HG03066 (cell line): ENCODE results near the gene MPG.

Experiments used
- ATAC-seq: cut with Tn5 transposase; IDR thresholded peaks from one replicate; pipeline ENCODE4 v1.9.1; 2021; ENCODE audit warnings: low read depth; ENCODE audit not compliant: unreplicated experiment

MPG gene

DNA sequence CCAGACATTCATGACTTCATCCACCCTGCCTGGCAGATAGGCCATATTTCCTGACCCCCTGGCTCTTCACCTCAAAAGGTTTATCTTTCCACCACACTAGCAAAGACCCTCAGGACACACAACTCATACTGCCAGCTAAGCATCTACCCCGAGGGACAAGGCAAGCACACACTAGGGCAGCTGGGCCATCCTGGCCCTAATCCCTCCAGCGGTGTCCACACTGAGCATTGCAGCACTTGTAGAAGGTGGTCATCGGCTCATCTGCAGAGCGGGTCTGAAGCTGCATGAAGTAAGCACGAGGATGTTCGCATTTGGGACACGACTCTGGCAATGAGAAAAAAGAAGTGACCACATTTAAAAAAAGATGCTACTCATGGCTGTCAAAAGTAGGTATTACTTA lies 30.8 kb upstream of the MPG start:
- no peak for ATAC-seq

DNA sequence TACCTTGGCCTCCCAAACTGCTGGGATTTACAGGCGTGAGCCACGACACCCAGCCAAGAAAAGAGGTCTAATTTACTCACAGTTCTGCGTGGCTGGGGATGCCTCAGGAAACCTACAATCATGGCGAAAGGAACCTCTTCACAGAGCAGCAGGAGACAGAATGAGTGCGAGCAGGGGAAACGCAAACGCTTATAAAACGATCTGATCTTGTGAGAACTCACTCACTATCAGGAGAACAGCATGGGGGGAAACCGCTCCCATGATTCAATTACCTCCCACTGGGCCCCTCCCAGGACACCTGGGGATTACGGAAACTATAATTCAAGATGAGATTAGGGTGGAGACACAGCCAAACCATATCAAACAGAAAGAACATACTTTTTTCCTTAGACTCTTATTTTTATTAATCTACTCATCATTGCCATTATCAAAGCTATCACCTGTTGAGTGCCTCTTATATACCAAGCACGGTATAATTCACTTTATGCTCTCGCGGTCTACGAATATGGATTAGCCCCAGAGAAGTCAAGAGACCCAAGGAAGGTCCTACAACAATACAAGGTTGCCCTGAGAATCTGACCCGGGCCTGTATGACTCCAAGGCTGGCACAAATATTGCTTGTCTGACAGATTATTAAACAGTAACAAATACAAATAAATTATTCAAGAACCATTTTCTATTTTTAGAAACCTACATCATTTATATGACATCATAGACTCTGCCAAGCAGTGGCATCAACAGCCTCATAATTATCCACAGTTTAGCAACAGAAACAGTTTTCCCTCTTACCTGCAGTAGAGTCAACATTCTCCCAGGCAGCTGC lies 27.0 kb upstream of the MPG start:
- no peak for ATAC-seq

DNA sequence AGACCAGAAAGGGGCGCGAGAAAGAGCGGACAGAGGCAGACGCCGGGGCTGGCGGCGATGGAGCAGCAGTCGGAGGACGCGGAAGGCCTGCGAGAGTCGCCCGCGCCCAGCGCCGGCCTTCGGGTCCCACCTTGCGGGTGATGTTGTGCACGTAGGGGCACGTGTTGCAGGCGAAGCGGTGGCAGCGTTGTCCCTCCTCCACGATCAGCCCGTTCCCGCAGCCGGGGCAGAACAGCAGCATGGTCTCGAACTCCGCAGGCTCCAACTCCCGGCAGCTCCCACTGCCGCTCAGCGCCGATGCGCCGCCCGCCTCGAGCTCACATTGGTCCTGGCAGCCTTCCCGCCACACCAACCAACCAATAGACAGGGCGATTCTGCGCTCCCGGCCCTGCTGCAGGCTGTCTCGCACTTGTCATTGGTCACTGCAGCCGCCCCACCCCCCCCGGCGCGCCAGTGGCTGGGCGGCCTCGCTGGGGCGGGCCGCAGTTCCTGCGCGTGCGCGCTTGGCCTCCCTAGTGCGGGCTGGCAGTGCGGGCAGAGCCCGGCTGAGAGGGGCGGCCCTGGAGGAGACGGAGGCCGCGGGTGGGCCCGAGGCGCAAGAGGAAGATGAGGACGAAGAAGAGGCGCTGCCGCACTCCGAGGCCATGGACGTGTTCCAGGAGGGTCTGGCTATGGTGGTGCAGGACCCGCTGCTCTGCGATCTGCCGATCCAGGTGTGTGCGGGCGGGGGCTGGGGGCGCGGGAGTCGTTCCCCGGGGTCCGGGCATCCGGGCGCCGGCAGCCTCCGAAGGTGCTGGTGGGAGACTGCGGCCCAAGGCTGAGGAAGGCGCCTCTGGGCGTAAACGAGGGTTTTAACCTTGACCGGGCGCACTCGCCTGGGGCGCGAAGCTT lies 24.4 kb upstream of the MPG start, which contains the start of the genes POLR3K and SNRNP25:
POLR3K (minus strand) TSS at position 263 of the 891 bp plus-strand sequence; CDS start at position 241, 22 bp downstream.
SNRNP25 (plus strand) TSS at position 483 of the 891 bp plus-strand sequence; CDS start at position 672, 189 bp downstream.
- peak; percentile 93 for ATAC-seq

DNA sequence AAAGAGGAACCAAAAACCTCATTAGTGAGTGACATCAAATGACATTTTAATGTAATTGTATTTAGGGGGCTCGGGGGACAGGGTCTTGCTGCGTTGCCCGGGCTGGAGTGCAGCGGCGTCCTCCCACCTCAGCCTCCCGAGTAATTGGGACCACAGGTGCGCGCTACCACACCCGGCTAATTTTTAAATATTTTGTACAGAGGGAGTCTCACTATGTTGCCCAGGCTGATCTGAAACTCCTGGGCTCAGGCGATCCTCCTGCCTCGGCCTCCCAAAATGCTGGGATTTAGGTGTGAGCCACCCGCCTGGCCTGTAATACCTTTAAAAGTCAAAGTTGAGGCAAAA lies 23.8 kb upstream of the MPG start:
- ATAC-seq, result no peak

DNA sequence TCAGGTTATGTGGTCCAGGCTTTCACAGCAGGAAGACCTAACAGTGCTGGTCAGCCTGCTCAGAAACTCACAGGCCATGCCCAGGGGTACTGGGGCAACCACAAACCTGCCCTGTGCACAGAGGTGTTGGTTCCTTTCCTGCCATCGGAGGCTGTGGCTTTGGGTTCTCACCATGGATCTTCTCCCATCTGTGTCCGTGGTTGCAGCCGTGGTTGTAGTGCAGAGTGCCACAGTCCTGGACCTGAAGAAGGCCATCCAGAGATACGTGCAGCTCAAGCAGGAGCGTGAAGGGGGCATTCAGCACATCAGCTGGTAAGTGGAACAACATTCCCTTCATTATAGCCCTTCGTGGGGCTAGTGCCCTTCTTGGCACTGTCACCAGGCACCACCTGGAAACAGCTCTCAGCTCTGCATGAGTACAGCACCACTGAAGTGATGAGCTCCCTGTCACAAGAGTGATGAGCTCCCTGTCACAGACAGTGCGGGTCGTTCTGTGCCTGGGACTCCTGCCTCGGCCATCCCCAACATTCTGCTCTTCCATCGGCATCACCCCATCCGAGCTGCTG lies 22.4 kb upstream of the MPG start:
- ATAC-seq, result no peak

DNA sequence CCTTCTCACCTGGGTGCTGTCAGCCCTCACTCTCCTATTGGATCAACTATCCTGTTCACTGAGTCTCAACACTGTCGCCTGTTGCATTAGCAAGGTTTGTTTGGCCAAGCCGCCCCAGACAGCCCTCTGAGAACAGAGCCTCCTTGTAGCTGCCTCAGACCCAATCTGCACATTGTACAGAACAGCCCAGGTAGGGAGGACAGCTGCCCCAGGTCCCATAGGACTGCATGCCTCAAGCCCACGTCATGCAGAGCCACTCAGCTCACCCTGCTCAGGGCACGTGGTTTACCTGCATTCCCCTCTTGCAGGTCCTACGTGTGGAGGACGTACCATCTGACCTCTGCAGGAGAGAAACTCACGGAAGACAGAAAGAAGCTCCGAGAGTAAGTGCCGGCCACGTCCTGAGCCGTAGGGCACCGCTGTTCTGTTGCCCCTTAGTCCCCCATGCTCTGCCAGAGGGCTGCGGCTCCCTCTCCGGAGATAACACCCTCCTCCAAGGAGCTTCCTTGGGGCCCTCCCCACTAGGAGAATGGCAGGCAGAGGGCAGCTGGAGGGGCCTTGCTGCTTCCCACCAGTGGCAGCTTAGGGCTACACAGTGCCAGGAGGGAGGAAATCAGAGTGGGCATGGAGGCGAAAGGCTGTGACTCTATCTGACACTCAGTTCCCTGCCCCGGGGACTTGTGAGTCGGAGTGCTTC lies 21.6 kb upstream of the MPG start:
- no peak for ATAC-seq

DNA sequence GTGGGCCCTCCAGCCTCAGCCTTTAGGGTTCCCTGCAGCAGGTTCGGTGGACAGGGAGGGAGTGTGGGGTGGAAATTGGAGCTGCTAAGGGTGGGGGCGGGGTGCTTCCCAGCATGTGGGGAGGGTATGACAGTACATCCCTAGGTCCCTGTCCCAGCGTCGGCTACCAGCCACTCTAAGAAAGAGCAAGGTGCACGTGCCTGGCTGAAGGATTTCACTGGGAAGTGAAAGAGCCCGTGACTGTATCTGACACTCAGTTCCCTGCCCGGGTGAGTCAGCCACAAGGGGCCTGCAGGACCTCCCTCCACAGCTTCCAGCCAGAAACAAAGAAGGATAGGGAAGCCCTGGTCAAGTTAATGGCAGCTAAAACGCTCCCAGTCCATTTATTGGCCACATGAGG lies 20.3 kb upstream of the MPG start:
- ATAC-seq, result no peak

DNA sequence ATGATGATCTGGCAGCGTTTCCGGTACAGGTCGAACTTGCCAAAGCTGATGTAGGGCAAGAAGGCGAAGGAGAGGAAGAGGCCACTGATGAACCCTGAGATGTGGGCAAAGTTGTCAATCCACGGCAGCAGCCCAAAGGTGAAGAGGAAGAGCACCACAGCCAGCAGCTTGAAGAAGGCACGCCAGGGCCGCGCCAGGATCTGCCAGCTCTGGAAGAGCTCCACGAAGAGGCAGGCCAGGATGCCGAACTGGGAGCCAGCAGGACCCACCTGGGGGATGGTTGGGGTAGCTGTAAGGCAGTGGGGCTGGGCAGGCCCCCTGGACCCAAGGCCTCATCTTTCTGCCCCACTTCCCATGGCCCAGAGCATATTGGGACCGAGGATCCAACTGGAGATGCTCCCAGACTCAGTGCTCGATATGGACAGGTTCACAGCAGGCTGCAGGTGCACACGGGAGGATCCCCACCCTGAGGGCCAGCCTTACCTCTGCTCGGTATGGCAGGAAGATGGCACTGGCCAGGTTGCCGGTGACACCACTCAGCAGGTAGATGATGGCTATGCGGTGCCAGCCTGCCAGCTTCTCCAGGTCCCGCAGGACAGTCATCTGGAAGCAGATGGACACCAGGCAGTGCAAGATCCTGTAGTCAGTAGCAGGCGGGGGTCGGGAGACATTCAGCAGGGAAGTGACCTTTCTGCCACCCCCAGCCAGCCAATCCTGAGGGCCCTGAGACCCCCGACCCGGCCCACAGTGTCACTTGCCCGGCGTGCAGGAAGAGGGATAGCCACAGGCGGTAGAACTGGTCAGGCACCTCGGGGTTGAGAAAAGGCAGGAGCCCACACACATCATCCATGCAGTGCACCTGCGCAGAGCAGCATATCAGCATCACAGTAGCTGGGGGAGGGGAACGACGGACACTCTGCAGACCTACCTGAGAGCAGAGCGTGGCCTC lies 19.3 kb upstream of the MPG start:
- ATAC-seq, result no peak

DNA sequence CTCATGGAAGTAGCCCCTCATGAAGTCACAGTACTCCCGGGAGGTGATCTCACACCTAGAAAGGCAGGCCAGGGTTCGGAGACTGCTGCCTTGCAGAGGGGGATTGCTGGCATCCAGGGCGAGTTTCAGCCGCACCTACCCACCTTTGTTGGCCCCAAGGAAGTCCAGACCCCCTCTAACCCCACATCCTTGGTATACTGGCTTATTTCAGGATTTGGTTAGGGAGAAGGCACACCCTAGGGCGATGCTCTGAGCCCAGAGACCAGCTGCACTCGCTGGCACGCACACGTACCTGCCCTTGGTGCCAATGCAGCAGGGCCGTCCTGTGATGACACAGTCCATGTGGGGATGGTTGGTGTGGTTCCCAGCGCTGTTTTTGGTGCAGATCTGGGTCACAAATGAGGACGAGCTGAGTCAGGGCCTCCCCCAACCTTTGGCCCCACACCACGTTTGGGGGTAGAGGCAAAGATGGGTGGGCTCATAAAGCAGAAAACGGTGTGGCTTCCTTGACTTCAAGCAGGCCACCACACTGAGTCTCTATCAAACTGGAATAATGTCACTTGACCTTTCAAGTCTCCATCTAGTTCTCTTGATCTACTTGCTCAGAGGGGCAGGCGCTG lies 18.5 kb upstream of the MPG start:
- no peak for ATAC-seq

DNA sequence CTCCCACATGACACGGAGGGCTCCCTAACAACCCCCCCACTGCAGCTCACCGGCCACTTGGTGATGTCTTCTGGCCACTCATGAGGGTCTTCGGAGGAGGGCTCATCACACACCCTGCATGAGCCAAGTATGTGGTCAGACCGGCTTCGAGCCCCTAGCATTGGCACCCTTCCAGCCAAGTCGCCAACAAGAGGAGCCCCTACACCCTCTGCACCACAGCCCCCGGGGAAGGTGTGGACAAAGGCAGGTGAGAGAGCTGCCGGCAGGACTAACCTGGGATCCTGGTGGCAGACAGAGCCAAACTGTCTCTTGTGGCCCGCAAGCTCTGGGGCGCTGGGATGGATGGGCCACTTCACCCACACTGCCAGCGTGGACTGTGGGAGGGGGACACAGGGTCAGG lies 17.9 kb upstream of the MPG start:
- ATAC-seq, result no peak

DNA sequence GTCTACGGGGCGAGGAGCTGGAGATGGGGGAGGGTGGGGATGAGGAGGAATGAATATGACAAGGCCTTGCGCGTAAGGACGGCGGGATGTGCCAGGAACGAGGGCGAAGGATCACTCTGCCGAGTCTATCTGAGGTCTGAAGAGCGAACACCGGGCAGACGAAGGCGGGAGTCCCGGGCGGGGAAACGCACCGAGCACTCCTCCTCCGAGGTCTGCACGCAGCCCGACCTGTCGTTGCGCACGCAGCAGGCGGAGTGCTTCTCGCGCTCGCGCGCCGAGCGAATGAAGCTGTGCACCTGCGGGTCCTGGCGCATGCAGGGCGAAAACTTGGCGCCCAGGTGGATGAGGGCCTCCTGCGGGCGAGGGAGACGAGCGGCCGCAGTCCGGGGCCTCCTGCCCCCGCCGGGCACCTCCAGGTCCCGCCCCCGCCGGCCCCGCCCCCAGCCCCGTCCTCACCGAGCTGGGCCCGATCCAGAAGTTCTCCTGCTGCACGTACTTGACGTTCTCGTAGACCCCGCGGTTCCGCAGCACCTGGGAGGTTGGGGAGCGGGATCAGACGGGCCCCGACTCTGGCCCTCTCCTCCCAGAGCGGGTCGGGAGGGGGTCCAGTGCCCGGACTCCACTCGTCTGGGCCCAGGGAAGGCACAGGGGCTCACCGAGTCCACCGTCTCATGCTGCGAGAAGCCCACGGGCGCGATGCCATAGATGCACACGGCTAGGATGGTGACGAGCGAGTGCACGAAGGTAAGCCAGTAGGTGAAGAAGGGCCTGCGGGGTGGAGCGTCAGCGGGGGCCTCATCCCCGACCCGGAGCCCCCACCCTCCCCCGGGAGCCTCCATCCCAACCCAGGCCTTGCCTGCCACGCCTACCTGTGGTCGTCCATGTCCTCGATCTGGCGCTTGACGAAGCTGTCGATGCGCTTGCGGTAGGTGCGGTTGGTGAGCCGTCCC lies 16.8 kb upstream of the MPG start:
- ATAC-seq, result no peak

DNA sequence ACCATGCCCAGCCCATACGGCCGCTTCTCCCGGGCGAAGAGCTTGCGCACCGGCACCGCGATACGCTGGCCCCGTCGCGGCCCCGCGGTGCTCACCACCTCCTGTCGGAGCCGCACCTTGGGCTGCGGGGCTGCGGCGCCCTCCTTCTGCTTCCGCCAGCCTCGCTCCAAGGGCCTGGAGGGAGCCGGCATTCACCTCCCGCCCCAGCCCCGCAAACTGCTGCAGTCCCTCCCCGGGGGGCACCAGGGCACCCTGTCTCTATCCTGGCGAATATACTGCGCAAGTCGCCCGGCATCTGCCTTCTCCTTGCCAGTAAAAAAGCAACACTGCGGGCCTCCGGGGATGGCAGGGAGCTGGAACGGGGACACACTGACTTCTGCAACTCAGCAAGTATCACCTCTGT lies 16.1 kb upstream of the MPG start:
- ATAC-seq, result no peak

DNA sequence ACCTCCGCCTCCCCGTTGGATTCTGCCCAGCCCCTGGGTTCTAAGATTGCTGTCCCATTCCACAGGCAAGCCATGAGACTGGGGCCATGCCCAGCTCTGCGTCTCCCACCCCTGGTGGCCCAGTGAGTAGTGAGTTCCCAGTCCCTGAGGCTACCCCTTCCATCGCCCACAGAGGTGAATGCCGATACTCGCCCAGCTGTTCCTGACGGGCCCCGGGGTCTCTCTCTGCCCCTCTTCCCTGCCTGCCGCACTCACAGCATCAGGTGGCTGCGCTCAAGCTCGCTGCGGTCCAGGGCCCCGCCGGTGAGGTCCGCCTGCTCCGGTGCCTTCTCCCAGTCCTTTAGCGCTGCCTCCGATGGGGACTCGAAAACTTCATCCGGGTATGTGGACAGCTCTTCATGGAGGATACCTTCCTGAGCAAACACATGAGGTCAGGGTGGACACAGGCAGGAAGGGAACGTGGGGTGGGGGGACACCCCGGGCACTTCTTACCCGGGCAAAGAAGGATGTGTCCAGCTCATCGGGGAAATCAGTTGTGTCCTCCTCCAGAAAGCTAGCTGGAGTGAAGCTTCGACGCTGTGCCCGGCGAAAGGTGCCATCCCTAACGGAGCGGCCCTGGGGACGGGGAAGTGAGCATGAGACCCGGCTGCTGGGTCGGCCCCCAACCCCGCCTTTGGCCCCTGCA lies 15.6 kb upstream of the MPG start:
- no peak for ATAC-seq

DNA sequence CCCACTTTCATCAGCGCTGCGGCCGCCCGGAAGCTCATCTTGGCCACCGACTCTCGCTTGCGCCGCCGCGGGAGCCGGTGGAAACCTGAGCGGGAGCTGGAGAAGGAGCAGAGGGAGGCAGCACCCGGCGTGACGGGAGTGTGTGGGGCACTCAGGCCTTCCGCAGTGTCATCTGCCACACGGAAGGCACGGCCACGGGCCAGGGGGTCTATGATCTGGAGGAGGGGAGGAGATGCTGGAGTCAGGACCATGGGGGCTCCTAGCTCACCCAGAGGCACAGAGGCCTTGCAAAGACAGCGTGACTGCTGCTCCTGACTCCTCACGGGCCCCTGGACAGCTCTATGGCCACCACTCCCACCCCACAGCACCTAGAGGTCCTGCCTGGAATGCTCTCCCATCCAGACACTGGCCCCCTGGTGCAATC lies 15.0 kb upstream of the MPG start:
- no peak for ATAC-seq

DNA sequence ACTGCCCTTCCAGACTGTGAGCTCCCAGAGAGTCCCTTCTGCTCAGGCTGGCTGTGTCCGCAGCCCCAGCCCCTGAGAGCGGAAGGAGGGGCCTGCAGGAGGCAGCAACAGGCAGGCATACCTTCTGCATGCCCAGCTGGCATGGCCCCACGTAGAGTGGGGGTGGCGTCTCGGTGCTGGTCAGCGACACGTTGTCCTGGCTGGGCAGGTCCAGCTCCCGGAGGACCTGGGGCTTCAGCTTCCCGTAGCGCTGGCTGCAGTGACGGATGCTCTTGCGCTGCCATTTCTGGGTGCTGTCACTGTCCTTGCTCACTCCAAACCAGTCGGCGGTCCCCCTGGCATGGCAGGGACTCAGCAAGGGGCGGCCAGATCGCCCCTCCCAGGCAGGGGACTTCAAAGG lies 14.6 kb upstream of the MPG start:
- no peak for ATAC-seq

DNA sequence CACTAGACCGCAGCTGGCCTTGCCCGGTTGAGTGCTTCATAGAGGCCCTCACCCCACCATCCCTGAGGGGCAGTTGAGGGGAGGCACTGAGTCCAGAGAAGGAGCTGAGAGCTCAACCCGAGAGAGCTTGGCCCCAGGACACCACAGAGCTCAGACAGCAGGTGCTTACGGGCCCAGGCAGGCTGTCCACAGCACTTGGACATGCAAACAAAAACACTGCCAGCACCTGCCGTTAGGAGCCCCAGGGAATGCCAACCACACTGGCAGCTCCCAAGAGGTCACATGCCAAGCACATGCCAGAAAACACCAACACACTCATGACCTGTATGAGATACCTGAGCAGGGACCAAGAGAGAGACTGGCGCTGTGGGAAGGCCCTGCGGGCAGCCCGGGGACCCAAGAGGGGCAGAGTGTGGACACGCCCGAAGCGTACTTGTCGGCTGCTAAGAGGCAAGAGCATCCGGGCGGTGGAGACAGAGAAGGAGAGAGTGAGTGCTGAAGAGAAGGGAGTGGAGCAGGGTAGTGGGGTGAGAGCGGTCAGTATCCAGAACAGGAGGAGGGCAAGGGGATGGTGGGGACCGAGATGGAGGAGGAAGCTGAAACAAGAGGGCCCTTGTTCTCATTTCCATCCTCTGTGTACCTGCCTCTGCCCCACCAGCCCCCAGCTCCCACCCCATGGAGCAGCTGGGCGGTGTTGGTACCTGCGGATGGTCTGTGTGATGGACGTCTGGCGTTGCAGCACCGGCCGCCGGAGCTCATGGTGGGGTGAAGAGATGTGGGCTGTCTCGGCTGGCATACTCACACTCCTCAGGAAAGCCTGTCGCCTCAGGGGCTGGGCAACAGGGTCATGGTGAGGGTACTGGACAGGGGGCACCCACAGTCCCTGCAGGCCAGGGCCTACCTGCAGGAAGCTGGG lies 13.8 kb upstream of the MPG start:
- ATAC-seq, result no peak

DNA sequence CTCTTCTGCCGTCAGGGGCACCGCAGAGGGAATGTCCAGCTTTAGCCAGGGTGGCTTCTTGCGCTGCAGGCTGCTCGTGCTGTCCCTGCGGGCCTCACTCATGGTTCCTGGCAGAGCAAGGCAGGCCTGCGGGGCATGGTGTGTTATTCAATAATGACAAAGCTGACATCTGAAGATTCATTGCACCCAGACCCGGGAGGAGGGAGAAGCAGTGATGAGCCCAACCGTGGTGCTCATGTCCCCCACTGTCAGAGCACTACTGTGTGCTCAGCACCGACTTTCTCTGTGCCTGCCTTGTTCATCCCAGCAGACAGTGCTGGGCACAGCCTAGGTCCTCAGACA lies 13.1 kb upstream of the MPG start:
- ATAC-seq, result no peak
